Cardiac septum (tissue), 1 donor: ENCODE measurements around the gene SHC3. TPM values are rescaled to one million over a fixed set of nuclear protein-coding genes. Genes with fewer than 3 reads are reported as not detected.

ENCODE experiments used
- DNase-seq: peaks from one replicate; pipeline ENCODE4 v3.0.0-alpha.2; 2020; ENCODE audit warnings: low spot score
- intact Hi-C: fragments of 100-400 bp; cut with DNase I; formaldehyde crosslinking; loops from one replicate; pipeline ENCODE4 v1.14.0; 2022
- total RNA-seq: library from RNA; stranded (reverse); fragmentation: NEBNext Ultra II Directional; extraction: Animal tissue kit (Norgen Biotek cat#: 25700); gene quantifications from one replicate; pipeline ENCODE4 v1.2.1, GENCODE V29; 2021
- donor health status: DM: no; HTN: no; CAD: no.

The SHC3 gene
- total RNA-seq, 1 donor from 2014 or later: 0.16 TPM

GRCh38 chr9:89116064-89116804 lies 62.4 kb downstream of the SHC3 start:
- intact Hi-C loops: no loop called here
- DNase-seq: no peak

- DNase-seq: no peak
- intact Hi-C loops: no loop called here
These were observed 63.2 kb downstream of the SHC3 start for GRCh38 chr9:89115426-89115825.

GRCh38 chr9:89114741-89115140 lies 63.9 kb downstream of the SHC3 start:
- no peak for DNase-seq
- intact Hi-C loops: no loop called here

- intact Hi-C loops: no loop called here
- DNase-seq: no peak
These were observed 64.8 kb downstream of the SHC3 start for GRCh38 chr9:89113851-89114250.

GRCh38 chr9:89112243-89112642 lies 66.4 kb downstream of the SHC3 start:
- intact Hi-C loops: no loop called here
- no peak for DNase-seq

GRCh38 chr9:89109666-89110065 lies 69.0 kb downstream of the SHC3 start:
- no peak for DNase-seq
- intact Hi-C loops: no loop called here

- intact Hi-C loops: no loop called here
These were observed 71.2 kb downstream of the SHC3 start for GRCh38 chr9:89107406-89107805.

GRCh38 chr9:89106224-89106851 lies 72.3 kb downstream of the SHC3 start:
- intact Hi-C loops: no loop called here
- DNase-seq: no peak

More at GRCh38 chr9:89107406-89107805, 71.2 kb downstream of the SHC3 start:
- DNase-seq: no peak

- intact Hi-C loops: no loop called here
- DNase-seq: no peak
These were observed 73.8 kb downstream of the SHC3 start for GRCh38 chr9:89104821-89105220.

- DNase-seq: no peak
- intact Hi-C loops: no loop called here
These were observed 81.4 kb downstream of the SHC3 start for GRCh38 chr9:89097219-89097618.

GRCh38 chr9:89096807-89097206 lies 81.8 kb downstream of the SHC3 start:
- DNase-seq: no peak
- intact Hi-C loops: no loop called here

- DNase-seq: no peak
- intact Hi-C loops: no loop called here
These were observed 82.7 kb downstream of the SHC3 start for GRCh38 chr9:89095761-89096528.

- intact Hi-C loops: no loop called here
- no peak for DNase-seq
These were observed 85.2 kb downstream of the SHC3 start for GRCh38 chr9:89093201-89093975.

- intact Hi-C loops: no loop called here
- no peak for DNase-seq
These were observed 89.4 kb downstream of the SHC3 start for GRCh38 chr9:89089176-89089575.

- intact Hi-C loops: no loop called here
- DNase-seq: no peak
These were observed 95.0 kb downstream of the SHC3 start for GRCh38 chr9:89083626-89084025.

GRCh38 chr9:89080193-89080592 lies 98.4 kb downstream of the SHC3 start:
- no peak for DNase-seq
- intact Hi-C loops: no loop called here

GRCh38 chr9:89079391-89079790 lies 99.2 kb downstream of the SHC3 start:
- intact Hi-C loops: no loop called here

GRCh38 chr9:89078860-89079259 lies 99.8 kb downstream of the SHC3 start:
- intact Hi-C loops: no loop called here
- DNase-seq: no peak

More at GRCh38 chr9:89079391-89079790, 99.2 kb downstream of the SHC3 start:
- no peak for DNase-seq

GRCh38 chr9:89078421-89078820 lies 100.2 kb downstream of the SHC3 start:
- intact Hi-C loops: no loop called here
- DNase-seq: no peak

- DNase-seq: no peak
- intact Hi-C loops: no loop called here
These were observed 101.1 kb downstream of the SHC3 start for GRCh38 chr9:89077519-89077918.
